Activated CD4-positive, alpha-beta memory T cell treated with anti-CD3 and anti-CD28 coated beads, Interleukin-2, amount 10 ng/mL, durations not matched to agents 7 days and 5 days (primary cell): ENCODE results near the gene NEIL3. TPM values are rescaled to one million over a fixed set of nuclear protein-coding genes. Genes with fewer than 3 reads are reported as not detected.

Experiments
- CTCF ChIA-PET: fragments of 350-600 bp; sonication (Branson Sonifier 250); formaldehyde crosslinking; loops from one replicate; lab custom pipeline; 2021; ENCODE audit warnings: antibody characterized with exemption, inconsistent platforms; lab: Charles Lee
- POLR2A ChIA-PET: fragments of 350-600 bp; sonication (Branson Sonifier 250); formaldehyde crosslinking; loops from one replicate; lab custom pipeline; 2021; ENCODE audit warnings: antibody characterized with exemption; lab: Charles Lee
- DNase-seq: peaks from one replicate; pipeline ENCODE4 v3.0.0-alpha.2; 2020
- H3K27ac Mint-ChIP-seq: one replicate; pipeline ENCODE4 v1.8.0; 2021; ENCODE audit warnings: mild to moderate bottlenecking, mixed read lengths
- H3K27me3 Mint-ChIP-seq: one replicate; pipeline ENCODE4 v1.8.0; 2021; ENCODE audit warnings: mixed read lengths
- H3K36me3 Mint-ChIP-seq: one replicate; pipeline ENCODE4 v1.8.0; 2021; ENCODE audit warnings: low read depth, mixed read lengths
- H3K4me1 Mint-ChIP-seq: one replicate; pipeline ENCODE4 v1.8.0; 2021; ENCODE audit warnings: mixed read lengths
- H3K4me3 Mint-ChIP-seq: one replicate; pipeline ENCODE4 v1.8.0; 2021; ENCODE audit warnings: mild to moderate bottlenecking, mixed read lengths
- H3K9me3 Mint-ChIP-seq: one replicate; pipeline ENCODE4 v1.8.0; 2021; ENCODE audit warnings: mixed read lengths
- total RNA-seq, 2 experiments: library from RNA; stranded (reverse); gene quantifications; one replicate each; pipeline ENCODE4 v1.2.3, GENCODE V29; 2021

NEIL3 gene, protein sequence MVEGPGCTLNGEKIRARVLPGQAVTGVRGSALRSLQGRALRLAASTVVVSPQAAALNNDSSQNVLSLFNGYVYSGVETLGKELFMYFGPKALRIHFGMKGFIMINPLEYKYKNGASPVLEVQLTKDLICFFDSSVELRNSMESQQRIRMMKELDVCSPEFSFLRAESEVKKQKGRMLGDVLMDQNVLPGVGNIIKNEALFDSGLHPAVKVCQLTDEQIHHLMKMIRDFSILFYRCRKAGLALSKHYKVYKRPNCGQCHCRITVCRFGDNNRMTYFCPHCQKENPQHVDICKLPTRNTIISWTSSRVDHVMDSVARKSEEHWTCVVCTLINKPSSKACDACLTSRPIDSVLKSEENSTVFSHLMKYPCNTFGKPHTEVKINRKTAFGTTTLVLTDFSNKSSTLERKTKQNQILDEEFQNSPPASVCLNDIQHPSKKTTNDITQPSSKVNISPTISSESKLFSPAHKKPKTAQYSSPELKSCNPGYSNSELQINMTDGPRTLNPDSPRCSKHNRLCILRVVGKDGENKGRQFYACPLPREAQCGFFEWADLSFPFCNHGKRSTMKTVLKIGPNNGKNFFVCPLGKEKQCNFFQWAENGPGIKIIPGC
- 10 to 100 TPM; 29.3 to 30.3 TPM for total RNA-seq

DNA sequence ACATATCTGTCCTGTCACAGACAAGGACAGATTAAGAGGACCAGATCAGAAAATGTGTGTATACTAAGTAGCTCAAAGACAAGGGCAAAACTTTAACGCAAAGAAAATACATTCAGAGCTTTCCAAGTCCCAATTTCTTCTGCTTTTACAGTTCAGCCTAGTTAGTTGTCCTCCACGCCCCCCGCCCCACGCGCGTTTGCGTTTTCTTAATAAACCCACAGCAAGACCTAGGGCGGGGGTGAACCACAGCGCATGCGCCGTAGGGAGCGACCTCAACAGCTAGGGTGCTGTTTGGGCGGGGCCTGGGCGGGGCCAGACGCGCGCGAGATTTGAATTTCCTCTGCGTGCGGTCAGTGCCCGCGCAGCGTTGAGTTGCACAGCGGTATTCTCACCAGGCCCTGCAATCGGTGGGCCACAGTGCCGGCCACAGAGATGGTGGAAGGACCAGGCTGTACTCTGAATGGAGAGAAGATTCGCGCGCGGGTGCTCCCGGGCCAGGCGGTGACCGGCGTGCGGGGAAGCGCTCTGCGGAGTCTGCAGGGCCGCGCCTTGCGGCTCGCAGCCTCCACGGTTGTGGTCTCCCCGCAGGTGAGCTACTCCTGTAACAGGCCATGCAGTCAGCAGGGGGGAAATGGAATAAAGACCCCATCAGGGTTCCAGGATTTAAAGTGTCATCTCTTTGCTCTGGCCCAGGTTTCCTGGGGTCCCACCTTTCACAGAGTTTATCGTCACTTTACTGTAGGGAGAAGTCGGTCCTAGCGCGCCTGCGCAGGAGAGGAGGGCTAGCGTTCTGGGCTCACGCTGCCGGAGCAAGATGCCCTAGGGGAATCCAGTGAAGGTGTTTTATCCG lies at the start of gene NEIL3:
NEIL3 (plus strand) TSS at position 353 of the 850 bp plus-strand sequence; CDS start at position 433, 80 bp downstream.
- CTCF ChIA-PET: interaction anchor here (0.9 to 4.1 kb wide), 8 partner anchors 11 to 131 kb away, joined by 3 to 24 read pairs (median 4); partner anchors contain the start of gene AGA
- Mint-ChIP-seq H3K27me3 (no peaks in the 10 kb centered on the region), H3K27ac (peak within 1 kb of the TSS; percentile 93)

DNA sequence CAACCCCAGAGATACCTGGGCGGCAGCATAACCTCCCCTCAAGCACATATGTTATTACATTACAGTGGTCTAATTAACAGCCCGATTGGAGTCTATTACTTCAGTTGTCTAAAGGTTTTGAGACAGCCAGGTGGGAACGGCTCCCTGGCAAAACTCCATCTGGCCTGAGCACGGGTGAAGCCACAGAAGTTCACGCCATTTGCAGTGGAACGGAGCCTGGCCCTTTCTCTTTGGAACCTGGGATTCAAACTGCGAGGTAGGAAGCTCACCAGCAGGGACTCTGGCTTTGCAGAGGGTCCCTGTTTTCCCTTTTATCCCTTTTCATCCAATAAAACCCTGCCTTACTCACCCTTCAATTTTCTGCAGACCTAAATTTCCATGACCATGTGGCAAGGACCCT lies 45.9 kb upstream of the NEIL3 start:
- H3K27ac Mint-ChIP-seq: no peak overlapping the region
- no peaks in the 10 kb centered on the region for H3K9me3 Mint-ChIP-seq
- ChIA-PET POLR2A (no interaction called here), CTCF (interaction anchor here (1.2 kb wide), 1 partner anchor 14 kb away, joined by 3 read pairs; no protein-coding TSS in a partner anchor)
- H3K27me3 Mint-ChIP-seq: peaks cover 8% of the 10 kb centered on the region
- no peak for DNase-seq
- H3K4me1 Mint-ChIP-seq: no peaks in the 10 kb centered on the region
- H3K4me3 Mint-ChIP-seq: no peak overlapping the region
- H3K36me3 Mint-ChIP-seq: no peaks in the 10 kb centered on the region

More for the DNA sequence above, at the start of gene NEIL3:
- Mint-ChIP-seq H3K36me3 (peaks cover 31% of the 10 kb centered on the region), H3K9me3 (no peaks in the 10 kb centered on the region), H3K4me3 (peak within 1 kb of the TSS; percentile 92), H3K4me1 (peaks cover 54% of the 10 kb centered on the region)
- DNase-seq: peak; percentile 97
- POLR2A ChIA-PET: interaction anchor here (0.7 to 6.5 kb wide), 20 partner anchors 8 to 985 kb away, joined by 3 to 147 read pairs (median 5); partner anchors contain the start of gene AGA

DNA sequence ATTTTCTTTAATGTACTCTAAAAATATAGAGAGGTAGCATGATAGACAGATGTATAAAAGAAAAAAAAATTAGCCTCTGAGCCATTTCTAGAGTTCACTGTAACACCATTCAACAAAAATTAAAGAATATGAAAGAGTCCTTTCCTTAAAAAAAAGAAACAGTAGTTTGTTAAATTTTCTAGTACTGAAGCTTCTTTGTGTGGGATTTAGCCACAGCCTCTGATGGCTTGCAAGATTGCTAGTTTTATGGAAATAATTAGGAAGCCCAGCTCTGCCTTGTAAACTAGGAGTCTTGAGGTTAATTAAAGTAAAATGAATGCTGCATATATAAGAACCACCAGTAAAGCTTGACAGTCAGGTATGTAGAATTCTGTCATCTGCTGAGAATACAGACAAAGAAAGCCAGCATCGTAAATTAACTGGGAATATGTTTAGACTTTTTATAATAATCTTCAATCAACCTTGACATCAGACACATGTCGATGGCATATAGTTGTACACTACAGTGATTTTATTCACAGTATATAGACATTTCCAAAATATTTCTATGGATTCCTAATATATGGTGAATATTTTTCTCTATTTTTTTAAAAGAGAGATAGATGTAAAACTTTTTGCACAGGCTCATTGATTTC lies 44.8 kb upstream of the NEIL3 start:
- no peaks in the 10 kb centered on the region for H3K4me1 Mint-ChIP-seq
- POLR2A ChIA-PET: no interaction called here

DNA sequence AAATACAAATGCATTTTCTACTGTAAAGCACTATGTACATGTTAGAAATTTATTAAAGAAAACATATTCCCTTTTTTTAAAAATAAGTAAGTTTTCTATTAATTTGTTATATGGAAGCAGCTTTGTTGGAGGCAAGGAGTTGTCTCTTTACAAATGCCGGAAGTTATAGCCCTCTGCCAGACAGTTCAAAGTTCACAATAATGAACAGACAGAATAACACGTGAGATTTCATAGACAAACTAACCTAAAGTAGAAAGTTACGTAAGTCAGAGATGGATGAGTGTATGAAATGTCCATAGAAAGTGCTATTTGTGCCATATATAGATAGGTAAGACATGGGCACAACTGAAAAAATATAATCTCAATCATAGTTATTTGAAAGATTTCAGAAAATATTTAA lies 43.9 kb upstream of the NEIL3 start:
- H3K27ac Mint-ChIP-seq: no peak overlapping the region
- no peak for DNase-seq
- H3K36me3 Mint-ChIP-seq: no peaks in the 10 kb centered on the region
- ChIA-PET POLR2A (no interaction called here), CTCF (interaction anchor here (0.8 to 1.2 kb wide), 2 partner anchors 15 to 16 kb away, joined by 3 read pairs; no protein-coding TSS in a partner anchor)
- no peaks in the 10 kb centered on the region for H3K9me3 Mint-ChIP-seq
- H3K4me1 Mint-ChIP-seq: no peaks in the 10 kb centered on the region
- peaks cover 5% of the 10 kb centered on the region for H3K27me3 Mint-ChIP-seq
- no peak overlapping the region for H3K4me3 Mint-ChIP-seq

More for the DNA sequence above, 44.8 kb upstream of the NEIL3 start:
- no peak overlapping the region for H3K27ac Mint-ChIP-seq
- H3K9me3 Mint-ChIP-seq: no peaks in the 10 kb centered on the region
- peaks cover 10% of the 10 kb centered on the region for H3K27me3 Mint-ChIP-seq
- no peak for DNase-seq
- no peaks in the 10 kb centered on the region for H3K36me3 Mint-ChIP-seq
- CTCF ChIA-PET: interaction anchor here (0.8 to 1.2 kb wide), 2 partner anchors 14 to 15 kb away, joined by 3 read pairs; no protein-coding TSS in a partner anchor
- no peak overlapping the region for H3K4me3 Mint-ChIP-seq

DNA sequence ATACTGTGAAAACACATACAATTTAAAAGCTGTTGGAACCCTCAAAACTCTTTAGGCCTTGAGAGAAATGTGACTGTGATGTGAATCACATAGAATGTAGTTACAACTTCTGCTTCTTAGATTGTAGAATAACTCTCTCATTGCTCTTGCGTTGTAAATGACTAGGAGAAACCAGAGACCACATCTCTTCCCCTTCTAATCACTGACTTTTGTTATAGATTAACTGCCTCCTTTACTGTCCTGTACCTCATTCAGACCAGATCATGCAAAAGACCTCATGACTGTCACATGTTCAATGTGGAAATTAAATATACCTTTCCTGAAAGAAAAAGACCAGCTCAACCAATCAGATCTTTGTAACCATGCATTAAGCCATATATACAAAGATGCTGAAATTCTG lies 43.2 kb upstream of the NEIL3 start:
- ChIA-PET CTCF (interaction anchor here (1.2 kb wide), 1 partner anchor 16 kb away, joined by 3 read pairs; no protein-coding TSS in a partner anchor), POLR2A (no interaction called here)
- H3K27ac Mint-ChIP-seq: no peak overlapping the region
- no peaks in the 10 kb centered on the region for H3K9me3 Mint-ChIP-seq
- peaks cover 5% of the 10 kb centered on the region for H3K27me3 Mint-ChIP-seq
- no peaks in the 10 kb centered on the region for H3K4me1 Mint-ChIP-seq
- DNase-seq: no peak
- H3K4me3 Mint-ChIP-seq: no peak overlapping the region
- H3K36me3 Mint-ChIP-seq: no peaks in the 10 kb centered on the region

DNA sequence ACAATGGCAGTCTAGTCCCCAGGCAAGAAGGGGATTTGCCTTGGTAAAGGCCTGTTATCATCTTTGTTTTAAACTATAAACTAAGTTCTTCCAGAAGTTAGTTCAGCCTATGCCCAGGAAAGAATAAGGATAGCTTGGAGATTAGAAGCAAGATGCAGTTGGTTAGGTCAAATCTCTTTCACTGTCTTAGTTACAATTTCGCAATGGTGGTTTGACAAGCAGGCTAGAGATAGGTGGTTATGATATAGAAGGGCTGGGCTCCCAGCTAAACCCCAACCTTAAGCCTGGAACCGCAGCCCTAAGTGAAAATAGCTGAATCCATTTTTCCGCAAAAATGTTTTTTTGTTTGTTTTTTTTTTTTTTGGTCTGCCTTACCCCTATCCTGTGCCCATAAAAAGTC lies 41.8 kb upstream of the NEIL3 start:
- no peak overlapping the region for H3K27ac Mint-ChIP-seq
- H3K9me3 Mint-ChIP-seq: no peaks in the 10 kb centered on the region
- peaks cover 3% of the 10 kb centered on the region for H3K27me3 Mint-ChIP-seq
- ChIA-PET CTCF (interaction anchor here (1.4 kb wide), 1 partner anchor 17 kb away, joined by 5 read pairs; no protein-coding TSS in a partner anchor), POLR2A (no interaction called here)
- H3K36me3 Mint-ChIP-seq: no peaks in the 10 kb centered on the region
- no peaks in the 10 kb centered on the region for H3K4me1 Mint-ChIP-seq
- DNase-seq: no peak
- no peak overlapping the region for H3K4me3 Mint-ChIP-seq

DNA sequence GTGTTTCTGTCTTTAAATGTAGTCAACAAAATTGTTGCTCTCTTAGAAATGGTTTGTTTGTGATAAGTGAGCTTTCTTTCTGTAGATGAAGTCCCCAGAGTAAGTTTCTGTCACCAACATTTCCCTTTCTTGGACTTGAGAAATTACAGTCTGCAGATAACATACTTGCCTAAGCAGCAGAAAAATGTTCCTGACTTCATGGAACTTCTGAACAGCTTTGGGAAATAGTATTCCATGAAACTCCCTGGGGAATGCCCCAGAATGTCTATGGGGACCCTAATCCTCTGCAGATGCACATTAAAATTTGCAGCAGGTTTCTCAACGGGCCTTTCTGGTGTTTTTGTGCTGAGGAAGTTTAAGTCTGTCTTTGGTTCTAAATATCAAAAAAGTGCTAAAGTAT lies 38.6 kb upstream of the NEIL3 start:
- Mint-ChIP-seq H3K36me3 (no peaks in the 10 kb centered on the region), H3K4me3 (no peak overlapping the region), H3K9me3 (no peaks in the 10 kb centered on the region), H3K4me1 (no peaks in the 10 kb centered on the region), H3K27me3 (peaks cover 3% of the 10 kb centered on the region), H3K27ac (no peak overlapping the region)
- CTCF ChIA-PET: no interaction called here
- POLR2A ChIA-PET: no interaction called here
- no peak for DNase-seq

DNA sequence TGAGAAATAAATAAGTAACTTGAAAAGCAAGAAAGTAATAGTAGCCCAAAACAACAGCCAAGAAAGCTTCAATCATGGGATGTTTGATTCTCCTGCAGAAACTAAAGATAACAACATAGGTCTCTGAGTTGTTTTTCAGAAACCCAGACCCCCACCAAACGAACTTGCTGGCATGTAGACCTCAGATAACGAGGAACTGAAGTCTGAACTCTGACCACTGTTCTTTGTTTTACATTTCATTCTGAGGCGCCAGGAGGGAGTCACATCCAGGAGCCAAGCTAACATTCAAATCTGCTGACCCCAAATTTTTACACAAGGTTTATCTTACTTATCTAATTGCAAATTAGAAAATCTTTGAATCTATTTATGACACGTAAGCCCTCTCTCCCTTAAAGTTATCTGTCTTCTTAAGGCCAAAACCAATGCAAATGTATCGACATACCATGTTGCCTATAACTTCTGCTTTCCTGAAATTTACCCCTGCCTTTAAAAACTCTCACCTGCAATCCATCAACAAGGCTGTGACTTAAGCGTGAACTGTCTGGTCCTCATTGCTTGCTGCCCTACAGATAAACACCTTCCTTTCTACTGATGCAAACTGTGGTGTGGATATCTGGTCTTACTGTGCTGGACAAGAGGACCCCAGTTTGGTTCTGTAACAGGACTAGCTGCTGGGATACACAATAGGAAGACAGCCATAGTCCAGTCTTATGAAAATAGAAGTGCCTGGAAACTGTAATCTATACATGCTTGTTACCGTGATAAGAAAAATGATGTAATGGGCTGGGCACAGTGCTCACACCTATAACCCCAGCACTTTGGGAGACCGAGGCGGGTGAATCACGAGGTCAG lies 37.5 kb upstream of the NEIL3 start:
- H3K27me3 Mint-ChIP-seq: peaks cover 3% of the 10 kb centered on the region
- no peaks in the 10 kb centered on the region for H3K9me3 Mint-ChIP-seq
- H3K4me3 Mint-ChIP-seq: no peak overlapping the region
- H3K4me1 Mint-ChIP-seq: no peaks in the 10 kb centered on the region
- H3K27ac Mint-ChIP-seq: no peak overlapping the region
- no peak for DNase-seq
- no peaks in the 10 kb centered on the region for H3K36me3 Mint-ChIP-seq
- CTCF ChIA-PET: no interaction called here
- POLR2A ChIA-PET: no interaction called here

DNA sequence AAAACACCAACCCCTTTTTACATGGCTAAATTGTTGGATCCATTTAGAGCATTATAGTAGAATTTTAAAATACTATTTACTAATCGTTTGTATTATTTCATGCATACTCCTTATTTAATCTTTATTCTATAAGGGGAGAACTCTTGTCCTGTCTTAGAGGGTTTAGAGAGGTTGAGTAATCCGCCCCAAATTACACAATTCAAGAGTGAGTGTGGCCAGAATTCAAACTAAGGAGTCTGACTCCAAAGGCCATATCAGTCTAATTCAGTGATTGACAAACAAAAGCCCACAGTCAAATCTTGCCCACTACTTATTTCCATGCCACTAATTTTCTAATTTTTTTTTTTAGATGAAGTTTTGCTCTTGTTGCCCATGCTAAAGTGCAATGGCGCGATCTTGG lies 33.7 kb upstream of the NEIL3 start:
- Mint-ChIP-seq H3K4me1 (no peaks in the 10 kb centered on the region), H3K4me3 (no peak overlapping the region), H3K27ac (no peak overlapping the region), H3K27me3 (peaks cover 2% of the 10 kb centered on the region), H3K36me3 (no peaks in the 10 kb centered on the region), H3K9me3 (no peaks in the 10 kb centered on the region)
- DNase-seq: no peak
- POLR2A ChIA-PET: no interaction called here
- CTCF ChIA-PET: interaction anchor here (1.2 kb wide), 1 partner anchor 26 kb away, joined by 4 read pairs; no protein-coding TSS in a partner anchor

DNA sequence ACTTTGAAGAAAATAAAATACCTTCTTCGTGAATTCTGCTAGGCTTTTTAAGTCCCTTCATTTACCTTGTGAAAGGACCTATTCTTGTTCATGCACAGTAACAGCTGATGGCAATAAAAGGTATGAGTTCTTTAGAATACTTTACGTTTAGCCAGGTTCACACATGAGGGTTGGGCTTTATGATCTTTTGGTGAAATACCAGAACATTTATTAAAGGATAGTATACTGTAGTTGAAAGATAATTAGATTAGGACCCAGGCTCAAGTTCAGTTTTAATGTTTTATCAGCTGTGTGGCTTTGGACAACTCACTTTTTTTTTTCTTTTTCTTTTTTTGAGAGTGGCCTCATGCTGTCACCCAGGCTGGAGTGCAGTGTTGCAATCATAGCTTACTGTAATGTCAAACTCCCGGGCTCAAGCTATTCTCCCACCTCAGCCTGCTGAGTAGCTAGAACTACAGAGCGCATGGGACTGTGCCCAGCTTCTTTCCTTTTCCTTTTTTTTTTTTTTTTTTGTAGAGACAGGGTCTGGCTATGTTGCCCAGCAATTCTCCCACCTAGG lies 28.2 kb upstream of the NEIL3 start:
- CTCF ChIA-PET: no interaction called here
- H3K4me1 Mint-ChIP-seq: peaks cover 3% of the 10 kb centered on the region
- H3K36me3 Mint-ChIP-seq: no peaks in the 10 kb centered on the region
- H3K27me3 Mint-ChIP-seq: peaks cover 2% of the 10 kb centered on the region
- H3K4me3 Mint-ChIP-seq: no peak overlapping the region
- no peak for DNase-seq
- H3K27ac Mint-ChIP-seq: no peak overlapping the region
- no peaks in the 10 kb centered on the region for H3K9me3 Mint-ChIP-seq
- POLR2A ChIA-PET: no interaction called here

DNA sequence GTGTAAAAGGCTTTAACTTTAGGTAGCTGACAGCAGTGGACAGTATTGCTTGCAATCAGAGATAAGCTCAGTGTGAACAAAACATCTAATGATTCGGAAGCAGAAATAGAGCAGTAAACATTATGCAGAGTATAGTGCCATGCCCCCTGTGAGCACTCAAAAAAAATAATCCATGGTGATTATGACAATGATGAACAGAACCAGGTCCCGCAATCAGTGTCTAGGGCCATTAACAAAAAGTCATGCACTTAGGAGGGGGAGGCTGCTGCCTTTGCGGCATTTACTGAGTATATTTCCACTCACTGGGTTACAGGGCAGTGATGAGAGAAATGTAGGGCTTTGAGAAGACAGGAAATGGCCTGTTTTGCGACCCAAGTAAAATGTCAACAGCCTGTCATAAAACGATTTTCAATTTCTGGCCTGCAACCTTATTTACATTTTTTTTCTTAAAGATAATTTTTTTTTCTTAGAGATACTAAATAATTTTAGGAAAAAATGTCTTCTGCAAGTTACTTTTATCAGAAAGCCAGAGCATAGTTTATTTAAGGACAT lies 27.3 kb upstream of the NEIL3 start:
- peaks cover 2% of the 10 kb centered on the region for H3K27me3 Mint-ChIP-seq
- CTCF ChIA-PET: no interaction called here

More for the DNA sequence above, 27.3 kb upstream of the NEIL3 start:
- Mint-ChIP-seq H3K9me3 (no peaks in the 10 kb centered on the region), H3K27ac (no peak overlapping the region), H3K36me3 (no peaks in the 10 kb centered on the region), H3K4me3 (no peak overlapping the region), H3K4me1 (peaks cover 3% of the 10 kb centered on the region)
- POLR2A ChIA-PET: no interaction called here
- DNase-seq: no peak
